HepG2 (cell line): ENCODE data around the gene ATF6. TPM values are rescaled to one million over a fixed set of nuclear protein-coding genes. Genes with fewer than 3 reads are reported as not detected.
A peak's percentile ranks its signal among the peaks of the same experiment; 100 is the strongest.

ENCODE experiments used
- ATAC-seq: fragments of 200-7000 bp; cut with Tn5 transposase; 3 replicates; pipeline ENCODE4 v1.9.1; 2020; ENCODE audit warnings: mild to moderate bottlenecking, moderate library complexity
- BruUV-seq: library from RNA; stranded (reverse); fragments of 400-500 nt; replicated peaks from 2 replicates; lab custom pipeline; 2021; lab: Mats Ljungman, UMichigan
- CTCF ChIA-PET: fragments of 300-600 bp; formaldehyde crosslinking; extraction: SDS; loops from one replicate; lab custom pipeline; 2021; ENCODE audit warnings: low total read pairs, inconsistent platforms, low intra/inter-chr PET ratio; lab: Yijun Ruan, JAX
- POLR2A ChIA-PET: fragments of 350-600 bp; sonication (Branson Sonifier 250); formaldehyde crosslinking; loops from one replicate; lab custom pipeline; 2020; ENCODE audit warnings: antibody characterized with exemption, inconsistent platforms; lab: Yijun Ruan, JAX
- DNase-seq: peaks from one replicate; pipeline ENCODE4 v3.0.0-alpha.2; 2015; ENCODE audit warnings: low spot score
- FAIRE-seq: peaks from 3 replicates; lab custom pipeline; 2011; peaks lifted over from hg19 to GRCh38; lab: Jason Lieb, UNC
- H2AFZ ChIP-seq: one replicate; pipeline ENCODE4 v1.6.1; 2011; ENCODE audit warnings: low read length, inconsistent platforms
- H3K27ac ChIP-seq: fragments of 300-600 bp; 3 replicates; pipeline ENCODE4 v1.8.0; 2011; ENCODE audit warnings: mixed run types, mild to moderate bottlenecking, mixed read lengths, low read length, inconsistent platforms; ENCODE audit not compliant: insufficient read depth; ENCODE audit errors: extremely low read length
- H3K27me3 ChIP-seq, 2 experiments: fragments of 200-600 bp in 1 of 2; 2 replicates in 1 of 2; 3 replicates in 1 of 2; pipeline versions ENCODE4 v1.6.0 to v1.8.0; 2011; ENCODE audit warnings: low read length in 2 of 2, mild to moderate bottlenecking in 2 of 2, moderate library complexity in 2 of 2, inconsistent platforms in 1 of 2; ENCODE audit not compliant: insufficient read depth in 2 of 2, control insufficient read depth in 1 of 2
- H3K36me3 ChIP-seq, 2 experiments: fragments of 200-600 bp in 1 of 2; replicated peaks in 1 of 2; 2 replicates in 1 of 2; 3 replicates in 1 of 2; pipeline versions ENCODE4 v1.5.1 to v1.8.0; 2011; ENCODE audit warnings: low read length in 2 of 2, inconsistent platforms in 1 of 2; ENCODE audit not compliant: insufficient read depth in 2 of 2, control insufficient read depth in 1 of 2
- H3K4me1 ChIP-seq: 2 replicates; pipeline ENCODE4 v1.5.1; 2012; ENCODE audit warnings: low read length, inconsistent platforms; ENCODE audit not compliant: insufficient read depth
- H3K4me2 ChIP-seq: 2 replicates; pipeline ENCODE4 v1.6.0; 2011; ENCODE audit warnings: low read depth, low read length, inconsistent platforms
- H3K4me3 ChIP-seq, 3 experiments: fragments of 200-600 bp in 1 of 3; sonication (generic), shearing (Covaris generic) in 1 of 3; replicated peaks in 1 of 3; 2 replicates each; pipeline ENCODE4 v1.5.1; 2011 to 2016; ENCODE audit warnings: low read length in 3 of 3, inconsistent platforms in 2 of 3, low read depth in 2 of 3, mild to moderate bottlenecking in 2 of 3, control low read depth in 1 of 3, mixed read lengths in 1 of 3; ENCODE audit not compliant: insufficient read depth in 1 of 3
- H3K79me2 ChIP-seq: one replicate; pipeline ENCODE4 v1.6.1; 2011; ENCODE audit warnings: low read length, inconsistent platforms; ENCODE audit not compliant: insufficient read depth
- H3K9ac ChIP-seq: 2 replicates; pipeline ENCODE4 v1.6.0; 2011; ENCODE audit warnings: mild to moderate bottlenecking, low read depth, low read length, inconsistent platforms; ENCODE audit not compliant: insufficient read depth
- H3K9me3 ChIP-seq: 2 replicates; pipeline ENCODE4 v1.5.1; 2012; ENCODE audit warnings: mild to moderate bottlenecking, low read length
- H4K20me1 ChIP-seq: 2 replicates; pipeline ENCODE4 v1.6.0; 2011; ENCODE audit warnings: inconsistent platforms, mild to moderate bottlenecking, low read length, moderate library complexity; ENCODE audit not compliant: insufficient read depth
- CREB1 ChIP-seq, 2 experiments: fragments of 450-650 bp in 1 of 2; IDR thresholded peaks; 2 replicates each; pipeline ENCODE4 v1.6.1; 2016 to 2017; ENCODE audit warnings: control low read depth in 1 of 2, mild to moderate bottlenecking in 1 of 2, missing compliant biosample characterization in 1 of 2, missing genetic modification characterization in 1 of 2
- HNF1A ChIP-seq, 2 experiments: sonication (generic) in 1 of 2; formaldehyde crosslinking in 1 of 2; IDR thresholded peaks; 2 replicates each; pipeline versions ENCODE4 v1.4.0 to v1.6.1; 2016 to 2020; ENCODE audit warnings: borderline replicate concordance in 1 of 2, low read depth in 1 of 2, mild to moderate bottlenecking in 1 of 2, missing genetic modification reagents in 1 of 2
- LCORL ChIP-seq, 2 experiments: fragments of 450-650 bp in 1 of 2; sonication (generic) in 1 of 2; formaldehyde crosslinking in 1 of 2; IDR thresholded peaks; 2 replicates each; pipeline versions ENCODE4 v1.5.0 to v1.6.1; 2017 to 2020; ENCODE audit warnings: antibody characterized with exemption in 1 of 2, missing genetic modification reagents in 1 of 2
- TIGD3 ChIP-seq: sonication (generic); formaldehyde crosslinking; IDR thresholded peaks from 2 replicates; pipeline ENCODE4 v1.5.1; 2020; ENCODE audit warnings: mild to moderate bottlenecking, missing genetic modification reagents, borderline replicate concordance
- ZBTB1 ChIP-seq: sonication (generic); formaldehyde crosslinking; IDR thresholded peaks from 2 replicates; pipeline ENCODE4 v1.4.0; 2020; ENCODE audit warnings: missing genetic modification reagents, borderline replicate concordance
- WGBS: methylation state at CpG from one replicate; pipeline ENCODE4 v1.1.6; 2017; ENCODE audit warnings: low lambda C conversion rate; 5-methylcytosine and 5-hydroxymethylcytosine counted together
- in situ Hi-C: cut with HindIII; loops from 2 replicates; pipeline ENCODE4 v1.10.0; 2017; ENCODE audit warnings: low pct_unique_long_range_greater_than_20kb; ENCODE audit not compliant: extremely low pct_ligation_motif_present
- intact Hi-C: fragments of 100-400 bp; cut with micrococcal nuclease; formaldehyde crosslinking; loops from one replicate; pipeline ENCODE4 v1.10.0; 2022; ENCODE audit not compliant: unreplicated experiment
- polyA plus RNA-seq, 8 experiments: library from polyadenylated mRNA; depleted of rRNA in 3 of 8; stranded (reverse) in 7 of 8; unstranded in 1 of 8; fragments of >200 nt; fragmentation: Illumina TruSeq in 4 of 8; extraction: Trizol in 4 of 8; gene quantifications; 2 replicates each; pipeline versions ENCODE4 v1.2.1 to v1.2.3, GENCODE V29; 2011 to 2016; ENCODE audit warnings: low read depth in 4 of 8, missing spikeins in 1 of 8, mixed read lengths in 1 of 8; ENCODE audit not compliant: insufficient read depth in 1 of 8
- total RNA-seq, 5 experiments: library from RNA; depleted of rRNA; stranded (reverse); fragments of >200 nt; fragmentation: Illumina TruSeq; extraction: Trizol; gene quantifications; 2 replicates each; pipeline ENCODE4 v1.2.3, GENCODE V29; 2016; ENCODE audit warnings: low read depth in 1 of 5

The ATF6 gene
- total and polyA plus RNA-seq, 2 of the 13 experiments (the other 11 are each of a cell fraction or from before 2014, with no cell fraction given) = 13.2 to 14.5 TPM

GRCh38 chr1:161727256-161727924 lies 38.7 kb upstream of the ATF6 start (continued):
- no peak for TF ChIP-seq TIGD3 (CRISPR knock-in tag)
- TF ChIP-seq HNF1A (IDR thresholded peaks at IDR 0.05; ENCODE audit: low read depth) = no peak
- no peak for TF ChIP-seq HNF1A (CRISPR knock-in tag; IDR thresholded peaks at IDR 0.05; ENCODE audit: borderline replicate concordance)
- TF ChIP-seq, all 625 proteins: peak for 15

- intact Hi-C loops (no loop called here), in situ Hi-C loops (no loop called here)
- FAIRE-seq (no peak), ATAC-seq (no peak), DNase-seq (no peak)
- Histone ChIP-seq H3K9me3 (no peaks in the 10 kb centered on the region), H3K4me3 (no peak overlapping the region), H3K4me1 (peaks cover 19% of the 10 kb centered on the region), H3K79me2 (no peaks in the 10 kb centered on the region), H3K27me3 (peaks cover 0 to 49% of the 10 kb centered on the region in 2 experiments; a peak in 3 of 5 replicates), H3K4me2 (peak overlapping the region; percentile 69; the same call in 1 of the 2 replicates), H4K20me1 (no peaks in the 10 kb centered on the region), H3K36me3 (no peaks in the 10 kb centered on the region), H3K9ac (no peak overlapping the region), H3K27ac (no peak overlapping the region), H2AFZ (no peak overlapping the region)
- TF ChIP-seq ZBTB1 (CRISPR knock-in tag) (no peak), LCORL (IDR thresholded peaks at IDR 0.05) (no peak), LCORL (CRISPR knock-in tag; IDR thresholded peaks at IDR 0.05) (no peak), CREB1 (IDR thresholded peaks at IDR 0.05) (peak; percentile 46), CREB1 (CRISPR knock-in tag; IDR thresholded peaks at IDR 0.05) (no peak)
- POLR2A ChIA-PET = no interaction called here
- BruUV-seq = no TSS peak
- 20% methylated on average over 7 of the region's 7 CpGs for WGBS
- CTCF ChIA-PET = no interaction called here
These were observed 37.5 kb upstream of the ATF6 start for GRCh38 chr1:161728376-161729226.
